GM11168 (cell line): ENCODE results near the gene ALDOB.

Experiments
- in situ Hi-C: fragments of 300-500 bp; cut with MboI; formaldehyde crosslinking; loops from one replicate; pipeline ENCODE4 v1.12.0; 2022; ENCODE audit warnings: low sequenced_read_pairs; ENCODE audit not compliant: unreplicated experiment

The ALDOB gene

DNA sequence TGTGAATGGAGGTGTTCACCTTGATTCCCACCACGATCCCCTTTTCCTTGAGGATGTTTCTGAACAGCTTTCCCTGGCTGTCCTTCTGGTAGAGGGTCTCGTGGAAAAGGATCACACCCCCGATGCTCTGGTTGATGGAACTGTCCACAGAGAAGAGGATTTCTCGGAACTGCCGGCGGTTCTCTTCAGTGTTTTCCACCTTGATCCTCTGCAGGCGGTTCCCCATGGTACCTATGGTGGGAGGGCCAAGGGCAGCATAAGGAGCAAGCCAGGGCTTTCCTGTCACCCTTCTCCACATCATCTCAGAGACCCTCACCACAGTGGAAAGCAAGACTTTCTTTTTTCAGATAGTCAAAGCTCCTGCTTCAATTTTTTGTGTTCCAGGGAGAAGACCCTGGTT, 5.8 kb downstream of the ALDOB start:
- in situ Hi-C loops = no loop called here

DNA sequence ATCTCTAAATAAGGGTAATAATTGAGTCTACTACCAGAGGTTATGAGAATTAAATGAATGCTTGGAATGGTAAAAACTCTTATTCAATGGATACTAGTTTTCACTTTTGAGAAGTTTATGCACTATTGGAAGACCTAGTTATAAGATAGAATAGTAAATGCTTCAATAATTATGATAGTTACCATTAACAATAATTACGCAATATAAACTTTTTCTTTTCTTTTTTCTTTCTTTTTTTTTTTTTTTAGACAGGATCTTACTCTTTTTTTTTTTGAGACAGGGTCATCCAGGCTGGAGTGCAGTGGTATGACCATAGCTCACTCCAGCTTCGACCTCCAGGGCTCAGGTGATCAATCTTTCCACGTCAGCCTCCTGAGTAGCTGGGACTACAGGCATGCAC, 6.7 kb downstream of the ALDOB start:
- in situ Hi-C loops = no loop called here

DNA sequence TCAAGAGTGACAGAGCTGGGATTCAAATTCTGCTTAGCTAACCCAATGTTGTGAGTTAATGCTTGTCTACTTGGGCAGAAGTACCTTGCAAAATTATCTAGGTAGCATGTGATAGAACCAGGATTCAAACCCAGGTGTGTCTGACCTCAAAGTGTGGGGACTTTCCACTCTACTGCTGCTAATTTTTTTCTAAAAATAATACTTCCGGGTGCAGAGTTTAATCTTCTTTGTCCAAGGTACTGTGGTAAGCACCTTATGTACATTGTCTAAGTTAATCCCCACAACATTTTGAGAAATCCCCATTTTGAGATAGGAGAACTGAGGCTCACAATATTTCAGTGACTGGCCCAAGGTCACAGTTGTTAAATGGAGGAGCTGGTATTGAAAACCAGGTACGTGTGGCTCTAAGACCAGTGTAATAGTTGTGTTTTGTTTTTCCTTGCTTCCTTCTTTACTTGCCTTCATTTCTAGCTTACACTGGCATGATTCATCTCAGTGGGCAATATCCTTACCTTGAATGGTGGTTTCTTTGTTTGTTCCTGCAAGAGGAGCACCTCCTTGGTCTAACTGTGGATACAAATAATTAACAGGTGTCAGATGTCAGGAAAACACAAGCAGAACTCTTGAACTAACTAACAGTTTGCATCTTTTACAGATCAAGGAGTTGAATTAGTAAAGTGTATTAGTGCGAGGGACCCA, 7.5 kb downstream of the ALDOB start:
- in situ Hi-C loops = no loop called here

GRCh38 chr9:101427358-101427757, 8.2 kb downstream of the ALDOB start:
- in situ Hi-C loops = no loop called here

GRCh38 chr9:101421653-101422065, 13.9 kb downstream of the ALDOB start:
- in situ Hi-C loops = no loop called here

DNA sequence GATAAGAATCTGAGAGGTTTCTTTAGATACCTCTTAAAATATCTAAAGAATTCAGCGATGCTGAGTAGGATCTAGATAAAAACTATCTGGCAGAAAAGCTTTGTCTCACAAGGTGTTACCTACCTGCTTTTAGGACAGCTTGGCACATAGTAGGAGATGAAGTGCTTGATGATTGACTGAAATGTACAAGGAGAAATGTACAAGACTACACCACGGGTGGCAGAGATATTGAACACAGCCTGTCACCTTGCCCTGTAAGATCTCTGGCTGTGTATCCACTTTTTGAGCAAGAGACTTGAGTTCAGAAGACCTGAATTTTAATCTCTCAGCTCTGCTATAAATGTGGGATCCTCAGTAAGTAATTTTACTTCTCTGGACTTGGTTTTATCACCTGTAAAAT, 15.7 kb downstream of the ALDOB start:
- in situ Hi-C loops = no loop called here

DNA sequence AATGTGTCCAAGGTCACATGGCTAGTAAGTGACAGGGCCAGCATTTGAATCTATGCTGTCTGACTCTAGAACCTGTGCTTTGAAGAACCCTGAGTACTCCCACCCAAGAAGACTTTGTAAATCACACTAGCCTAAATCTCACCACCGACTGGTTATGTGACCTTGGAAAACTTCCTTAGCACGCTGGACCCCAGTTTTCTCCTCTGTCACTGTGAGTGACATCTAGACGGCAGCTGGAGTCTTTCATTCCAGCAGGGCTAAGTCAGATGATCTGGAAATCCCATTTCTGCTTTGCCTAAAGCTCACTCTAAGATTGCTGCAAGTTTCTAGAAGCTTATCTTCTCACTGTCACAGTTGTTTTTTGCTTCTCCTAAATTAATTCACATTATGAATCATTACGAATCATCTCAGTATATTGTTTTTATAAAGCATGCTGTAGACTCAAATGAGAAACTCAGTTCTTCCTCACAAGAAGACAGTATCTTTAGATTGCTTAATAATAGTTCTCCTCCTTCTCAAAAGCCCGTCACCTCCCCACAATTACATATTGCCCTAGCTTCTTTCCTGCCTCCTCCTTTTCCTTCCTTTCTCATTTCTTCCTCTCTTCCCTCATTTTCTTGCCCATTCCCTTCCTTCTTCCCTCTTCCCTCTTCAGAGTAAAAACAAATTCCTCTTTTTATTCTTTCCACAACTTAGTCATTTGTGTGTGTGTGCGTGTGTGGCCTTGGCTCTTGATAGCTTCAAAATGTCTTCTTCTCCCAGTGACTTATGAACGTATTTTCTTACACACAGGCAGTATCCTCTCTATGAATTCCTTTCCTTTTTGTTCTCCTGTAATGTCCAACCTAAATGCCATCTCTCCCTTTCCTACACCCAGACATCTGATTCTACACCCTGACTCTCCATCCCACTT, 16.8 kb downstream of the ALDOB start:
- in situ Hi-C loops = no loop called here

GRCh38 chr9:101417977-101418376, 17.6 kb downstream of the ALDOB start:
- in situ Hi-C loops = no loop called here

DNA sequence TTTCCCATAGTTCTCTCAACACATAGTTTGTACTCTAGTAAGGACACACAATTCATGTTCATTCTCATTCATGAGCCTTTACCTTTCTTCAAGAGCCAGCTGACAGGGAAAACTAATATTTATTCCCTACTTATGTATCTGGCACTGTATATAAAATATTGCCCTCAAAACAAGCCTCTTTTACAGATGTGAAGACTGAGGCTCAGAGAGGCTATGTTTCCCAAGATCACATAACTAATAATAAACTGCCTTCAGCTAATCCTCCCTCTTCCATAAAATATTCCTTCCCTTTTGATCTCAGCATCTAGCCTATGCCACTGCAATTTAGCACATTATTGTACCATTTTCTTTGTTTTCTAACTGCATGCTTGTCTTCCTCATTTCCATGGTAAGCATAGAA, 18.2 kb downstream of the ALDOB start:
- in situ Hi-C loops = no loop called here

GRCh38 chr9:101415578-101415977, 20.0 kb downstream of the ALDOB start:
- in situ Hi-C loops = no loop called here

DNA sequence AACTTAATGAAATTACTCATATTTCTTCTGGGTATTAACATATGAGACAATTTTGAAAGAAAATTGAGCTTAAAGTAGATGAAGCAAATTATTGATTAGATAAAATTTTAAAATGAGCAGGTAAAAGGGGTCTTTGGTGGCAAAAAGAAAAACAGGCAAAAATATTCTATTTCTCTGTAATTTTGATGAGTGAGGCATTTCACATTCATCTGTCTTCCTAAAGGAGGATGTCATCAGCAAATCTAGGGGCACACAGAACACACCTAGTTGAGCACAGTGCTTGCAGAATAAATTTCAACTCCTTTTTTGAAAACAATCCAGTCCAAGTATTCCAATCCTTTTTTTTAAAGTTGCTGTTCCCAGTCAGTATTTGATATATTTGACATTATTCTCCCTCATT, 20.7 kb downstream of the ALDOB start:
- in situ Hi-C loops = no loop called here

DNA sequence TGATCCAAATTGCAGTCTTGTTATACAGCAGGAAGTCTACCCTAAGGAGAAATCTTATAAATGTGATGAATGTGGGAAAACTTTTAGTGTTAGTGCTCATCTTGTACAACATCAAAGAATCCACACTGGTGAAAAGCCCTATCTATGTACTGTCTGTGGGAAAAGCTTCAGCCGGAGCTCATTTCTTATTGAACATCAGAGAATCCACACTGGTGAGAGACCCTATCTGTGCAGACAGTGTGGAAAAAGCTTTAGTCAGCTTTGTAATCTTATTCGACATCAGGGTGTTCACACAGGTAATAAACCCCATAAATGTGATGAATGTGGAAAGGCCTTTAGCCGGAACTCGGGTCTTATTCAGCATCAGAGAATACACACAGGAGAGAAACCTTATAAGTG, 26.5 kb downstream of the ALDOB start:
- in situ Hi-C loops = no loop called here

DNA sequence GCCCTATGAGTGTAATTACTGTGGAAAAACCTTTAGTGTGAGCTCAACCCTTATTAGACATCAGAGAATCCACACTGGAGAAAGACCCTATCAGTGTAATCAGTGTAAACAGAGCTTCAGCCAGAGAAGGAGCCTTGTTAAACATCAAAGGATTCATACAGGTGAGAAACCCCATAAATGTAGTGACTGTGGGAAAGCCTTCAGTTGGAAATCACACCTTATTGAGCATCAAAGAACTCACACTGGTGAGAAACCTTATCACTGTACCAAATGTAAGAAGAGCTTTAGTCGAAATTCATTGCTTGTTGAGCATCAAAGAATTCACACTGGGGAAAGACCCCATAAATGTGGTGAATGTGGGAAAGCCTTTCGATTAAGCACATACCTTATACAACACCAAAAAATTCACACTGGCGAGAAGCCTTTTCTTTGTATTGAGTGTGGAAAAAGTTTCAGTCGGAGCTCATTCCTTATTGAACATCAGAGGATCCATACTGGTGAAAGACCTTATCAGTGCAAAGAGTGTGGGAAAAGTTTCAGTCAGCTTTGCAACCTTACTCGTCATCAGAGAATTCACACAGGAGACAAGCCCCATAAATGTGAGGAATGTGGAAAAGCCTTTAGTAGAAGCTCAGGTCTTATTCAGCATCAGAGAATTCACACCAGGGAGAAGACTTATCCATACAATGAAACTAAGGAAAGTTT, 27.0 kb downstream of the ALDOB start:
- in situ Hi-C loops = no loop called here

DNA sequence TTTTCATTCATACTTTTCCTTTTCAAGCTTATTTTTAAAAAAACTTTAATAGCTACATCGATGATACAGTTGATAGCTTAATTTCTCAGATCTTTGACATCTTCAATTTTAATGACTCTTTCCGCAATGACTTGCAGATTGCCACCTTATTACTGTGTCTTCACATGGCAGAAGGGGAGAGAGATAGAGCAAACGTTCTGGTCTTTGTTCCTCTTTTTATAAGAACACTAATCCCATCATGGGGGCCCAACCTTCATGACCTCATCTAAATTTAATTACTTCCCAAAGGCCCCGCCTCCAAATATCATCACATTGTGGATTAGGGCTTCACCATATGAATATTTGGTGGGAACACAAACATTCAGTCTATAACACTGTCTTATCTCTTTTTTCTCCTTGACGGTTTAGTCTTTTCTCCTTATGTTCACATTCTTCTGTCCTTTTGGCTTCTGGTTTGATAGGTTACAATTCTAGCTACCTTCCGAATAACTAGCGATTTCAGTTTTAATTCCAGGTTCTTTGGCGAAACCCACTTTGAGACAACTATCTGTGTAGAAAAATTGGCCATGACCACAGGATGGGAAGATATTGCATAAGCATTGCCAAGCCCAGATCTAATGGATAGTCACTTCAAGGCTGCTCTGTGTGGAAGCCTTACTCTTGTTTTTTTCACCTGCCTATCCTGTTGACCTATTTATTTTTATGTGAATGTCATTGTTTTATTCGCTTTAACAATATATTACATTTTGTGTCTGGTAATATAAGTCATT, 31.9 kb downstream of the ALDOB start:
- in situ Hi-C loops = no loop called here

- in situ Hi-C loops = no loop called here
Measured at GRCh38 chr9:101400120-101400519, 35.5 kb downstream of the ALDOB start.

GRCh38 chr9:101399643-101399970, 36.0 kb downstream of the ALDOB start:
- in situ Hi-C loops = no loop called here

DNA sequence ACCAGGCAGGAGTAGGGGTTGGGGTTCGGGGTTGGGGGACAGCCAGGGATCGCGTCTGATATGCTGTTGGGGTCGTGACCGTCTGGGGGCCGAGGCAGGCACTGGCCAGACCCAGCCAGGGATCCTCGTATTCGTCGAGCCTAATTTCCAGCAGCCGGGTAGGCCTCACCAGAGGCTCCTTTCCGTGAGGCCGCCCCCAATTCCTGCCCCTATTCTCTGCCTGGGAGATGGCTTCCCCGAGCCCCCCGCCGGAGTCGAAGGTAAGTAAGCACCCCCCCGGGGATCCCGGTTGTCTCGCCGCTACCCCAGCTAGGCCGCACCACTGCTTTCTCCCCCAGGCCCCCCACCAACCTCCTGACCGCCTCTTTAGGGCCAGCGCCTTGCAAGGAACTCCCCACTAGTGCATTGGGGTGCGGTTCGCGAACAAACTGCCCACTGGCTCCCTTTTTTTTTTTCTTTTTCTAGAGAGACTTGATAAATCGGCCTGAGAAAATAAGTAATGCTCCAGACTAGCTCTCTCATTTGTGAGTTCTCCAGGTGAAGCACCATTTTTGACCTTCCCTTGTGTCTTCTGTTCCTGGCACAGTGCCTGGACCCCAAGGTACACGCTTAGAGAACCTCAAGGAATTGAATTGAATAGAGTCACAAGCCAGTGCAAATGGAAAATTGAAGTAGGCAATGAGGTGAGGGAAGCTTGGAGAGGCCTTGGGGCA, 36.5 kb downstream of the ALDOB start:
- in situ Hi-C loops = no loop called here

GRCh38 chr9:101398068-101398929, 37.3 kb downstream of the ALDOB start, which contains the start of the genes MRPL50 and ZNF189:
Gene MRPL50, minus strand, starts transcription at chr9:101398618. Its CDS starts 26 bp downstream, at chr9:101398592.
Gene ZNF189, plus strand, starts transcription at chr9:101398851. Its CDS starts 306 bp downstream, at chr9:101399157.
- in situ Hi-C loops = no loop called here

DNA sequence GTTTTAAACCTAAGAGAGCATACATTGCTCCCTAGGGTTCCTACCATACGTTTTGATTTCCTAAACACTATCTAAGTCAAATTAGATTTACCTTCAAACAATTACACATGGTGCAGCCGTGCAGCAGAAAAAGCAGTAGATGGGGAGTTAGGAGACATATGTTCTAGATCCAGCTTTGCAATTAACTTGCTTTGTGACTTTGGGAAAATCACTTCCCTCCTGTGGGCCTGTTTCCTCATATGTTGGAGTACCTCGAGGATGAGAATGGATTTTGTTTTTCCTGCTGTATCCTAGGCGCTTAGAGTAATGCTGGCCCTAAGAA, 37.9 kb downstream of the ALDOB start:
- in situ Hi-C loops = no loop called here
